Hippocampal formation (tissue), 2 donors: ENCODE measurements around the gene HOXD8.

Experiments used
- DNase-seq, 2 donors: peaks; one replicate each; lab custom pipeline; 2025; lab: John Stamatoyannopoulos, UW

The HOXD8 gene

GRCh38 chr2:176147800-176148496, 18.4 kb downstream of the HOXD8 start:
- DNase-seq = no peak

GRCh38 chr2:176148751-176149421, 19.4 kb downstream of the HOXD8 start:
- no peak for DNase-seq

- no peak for DNase-seq
Measured at GRCh38 chr2:176149481-176149938, 20.0 kb downstream of the HOXD8 start.

GRCh38 chr2:176149939-176150583, 20.6 kb downstream of the HOXD8 start:
- no peak for DNase-seq

GRCh38 chr2:176150584-176151441, 21.3 kb downstream of the HOXD8 start:
- DNase-seq = no peak

GRCh38 chr2:176151442-176152287, 22.2 kb downstream of the HOXD8 start, which contains the start of gene HOXD4:
TSS of gene HOXD4 (plus strand) at chr2:176151550. CDS start at chr2:176151634, 84 bp downstream.
- no peak for DNase-seq

GRCh38 chr2:176152350-176153181, 23.1 kb downstream of the HOXD8 start:
- DNase-seq = no peak

- no peak for DNase-seq
Measured at GRCh38 chr2:176154576-176155252, 25.2 kb downstream of the HOXD8 start.

- no peak for DNase-seq
Measured at GRCh38 chr2:176155356-176156044, 26.0 kb downstream of the HOXD8 start.

- no peak for DNase-seq
Measured at GRCh38 chr2:176156301-176156806, 26.8 kb downstream of the HOXD8 start.

GRCh38 chr2:176156807-176157498, 27.4 kb downstream of the HOXD8 start, which contains the start of gene HOXD3:
TSS of gene HOXD3 (plus strand) at chr2:176157307. CDS start at chr2:176169115, 11,808 bp downstream.
- no peak for DNase-seq

GRCh38 chr2:176157499-176158185, 28.1 kb downstream of the HOXD8 start:
- DNase-seq = no peak

- no peak for DNase-seq
Measured at GRCh38 chr2:176158186-176158591, 28.7 kb downstream of the HOXD8 start.

GRCh38 chr2:176158855-176159662, 29.6 kb downstream of the HOXD8 start:
- no peak for DNase-seq

- DNase-seq = no peak
Measured at GRCh38 chr2:176159663-176160250, 30.3 kb downstream of the HOXD8 start.
